Prostate gland (tissue), 2 donors: ENCODE data around the gene ZNF22. TPM values are rescaled to one million over a fixed set of nuclear protein-coding genes. Genes with fewer than 3 reads are reported as not detected.

Experiments used
- DNase-seq: peaks from one replicate; pipeline ENCODE4 v3.0.0-alpha.2; 2019; ENCODE audit warnings: low spot score
- H3K27ac ChIP-seq, 2 donors: fragments of 200-600 bp; sonication (generic); 2 replicates each; pipeline ENCODE4 v1.5.1; 2017 to 2019
- H3K27me3 ChIP-seq: fragments of 200-600 bp; sonication (generic); replicated peaks from 2 replicates; pipeline ENCODE4 v1.5.1; 2019; ENCODE audit not compliant: insufficient read depth
- H3K36me3 ChIP-seq, 2 donors: fragments of 200-600 bp; sonication (generic); 1 replicate in 1 of 2; 2 replicates in 1 of 2; pipeline versions ENCODE4 v1.5.1 to v1.8.1; 2017 to 2019
- H3K4me1 ChIP-seq: fragments of 200-600 bp; sonication (generic); replicated peaks from 2 replicates; pipeline ENCODE4 v1.5.1; 2019
- H3K4me3 ChIP-seq, 2 donors: fragments of 200-600 bp; sonication (generic); 2 replicates each; pipeline ENCODE4 v1.5.1; 2017 to 2019
- H3K9me3 ChIP-seq: fragments of 200-600 bp; sonication (generic); 2 replicates; pipeline ENCODE4 v1.5.1; 2017
- CTCF ChIP-seq, 4 experiments: fragments of 200-600 bp in 2 of 4; fragments of 450-650 bp in 2 of 4; sonication (generic) in 2 of 4; IDR thresholded peaks; 1 replicate in 3 of 4; 2 replicates in 1 of 4; pipeline ENCODE4 v1.5.1; 2016 to 2019; ENCODE audit warnings: antibody characterized with exemption in 4 of 4, mild to moderate bottlenecking in 2 of 4, moderate library complexity in 2 of 4
- POLR2A ChIP-seq: fragments of 450-650 bp; IDR thresholded peaks from one replicate; pipeline ENCODE4 v1.6.1; 2016; ENCODE audit warnings: antibody characterized with exemption, mild to moderate bottlenecking
- POLR2AphosphoS5 ChIP-seq: sonication (generic); formaldehyde crosslinking; IDR thresholded peaks from one replicate; pipeline ENCODE4 v1.6.1; 2017; ENCODE audit warnings: antibody characterized with exemption
- WGBS: methylation state at CpG from one replicate; pipeline ENCODE4 v1.1.5; 2018; 5-methylcytosine and 5-hydroxymethylcytosine counted together
- intact Hi-C: fragments of 100-400 bp; cut with DNase I; formaldehyde crosslinking; loops from one replicate; pipeline ENCODE4 v1.14.2; 2022
- total RNA-seq, 2 donors: library from RNA; depleted of rRNA; stranded (reverse); fragments of >200 nt; gene quantifications; one replicate each; pipeline ENCODE4 v1.1.0, GENCODE V29; 2016

ZNF22 gene
- total RNA-seq, 2 donors from 2014 or later = 15.8 to 24.2 TPM

- intact Hi-C loops = loop anchor here (10.0 kb wide), 1 partner anchor 1295 kb away; no protein-coding TSS in a partner anchor
These were observed 30.9 kb upstream of the ZNF22 start for GRCh38 chr10:44969854-44970253.

GRCh38 chr10:44970812-44971395, 29.8 kb upstream of the ZNF22 start:
- 91% methylated on average over 8 of the region's 8 CpGs for WGBS
- H3K9me3 ChIP-seq = no peaks in the 10 kb centered on the region
- no peaks in the 10 kb centered on the region for H3K36me3 ChIP-seq
- intact Hi-C loops = loop anchor here (10.0 kb wide), 1 partner anchor 1296 kb away; no protein-coding TSS in a partner anchor
- H3K27ac ChIP-seq = no peak overlapping the region
- no peak for DNase-seq
- H3K27me3 ChIP-seq = no peaks in the 10 kb centered on the region
- H3K4me3 ChIP-seq = no peak overlapping the region
- TF ChIP-seq POLR2A (no peak), CTCF (IDR thresholded peaks at IDR 0.05) (no peak), POLR2AphosphoS5 (no peak)
- H3K4me1 ChIP-seq = no peaks in the 10 kb centered on the region

More at GRCh38 chr10:44969854-44970253, 30.9 kb upstream of the ZNF22 start:
- Histone ChIP-seq H3K9me3 (no peaks in the 10 kb centered on the region), H3K36me3 (no peaks in the 10 kb centered on the region), H3K4me3 (no peak overlapping the region), H3K27ac (no peak overlapping the region), H3K27me3 (no peaks in the 10 kb centered on the region), H3K4me1 (no peaks in the 10 kb centered on the region)
- over 99% methylated on average over 9 of the region's 9 CpGs for WGBS
- TF ChIP-seq POLR2A (no peak), CTCF (IDR thresholded peaks at IDR 0.05) (no peak), POLR2AphosphoS5 (no peak)
- DNase-seq = no peak

- WGBS = 90% methylated on average over 11 of the region's 11 CpGs
- no peak for DNase-seq
- no peaks in the 10 kb centered on the region for H3K9me3 ChIP-seq
- no peaks in the 10 kb centered on the region for H3K4me1 ChIP-seq
- H3K27ac ChIP-seq = no peak overlapping the region
- intact Hi-C loops = loop anchor here (10.0 kb wide), 1 partner anchor 1297 kb away; no protein-coding TSS in a partner anchor
- H3K4me3 ChIP-seq = no peak overlapping the region
- no peaks in the 10 kb centered on the region for H3K27me3 ChIP-seq
- no peaks in the 10 kb centered on the region for H3K36me3 ChIP-seq
- TF ChIP-seq CTCF (IDR thresholded peaks at IDR 0.05) = no peak
- no peak for TF ChIP-seq POLR2AphosphoS5
- no peak for TF ChIP-seq POLR2A
These were observed 29.3 kb upstream of the ZNF22 start for GRCh38 chr10:44971434-44971833.

GRCh38 chr10:44971935-44972757, 28.6 kb upstream of the ZNF22 start:
- WGBS = 98% methylated on average over 12 of the region's 12 CpGs
- no peak for DNase-seq
- Histone ChIP-seq H3K4me3 (no peak overlapping the region), H3K27ac (no peak overlapping the region), H3K4me1 (no peaks in the 10 kb centered on the region), H3K36me3 (no peaks in the 10 kb centered on the region), H3K27me3 (no peaks in the 10 kb centered on the region), H3K9me3 (no peaks in the 10 kb centered on the region)
- TF ChIP-seq CTCF (IDR thresholded peaks at IDR 0.05) (no peak), POLR2AphosphoS5 (no peak), POLR2A (no peak)
- intact Hi-C loops = loop anchor here (10.0 kb wide), 1 partner anchor 1297 kb away; no protein-coding TSS in a partner anchor
